ENCODE data around the gene CNTNAP4. TPM values are rescaled to one million over a fixed set of nuclear protein-coding genes. Genes with fewer than 3 reads are reported as not detected.

Gene CNTNAP4
- total and polyA plus RNA-seq, 12 donors: 0.17 to 2.6 (median 0.56) TPM; not detected in 5

GRCh38 chr16:76309639-76310335, 32.6 kb downstream of the CNTNAP4 start:
- no peak overlapping the region for H3K4me3 ChIP-seq
- TF ChIP-seq POLR2A (IDR thresholded peaks at IDR 0.05) (no peak), CTCF (IDR thresholded peaks at IDR 0.05) (no peak)
- H3K36me3 ChIP-seq (replicated peaks in 1 of 2): no peaks in the 10 kb centered on the region
- no peaks in the 10 kb centered on the region for H3K4me1 ChIP-seq (replicated peaks in 1 of 2)
- no peaks in the 10 kb centered on the region for H3K27me3 ChIP-seq
- H3K9me3 ChIP-seq (replicated peaks in 1 of 3): no peaks in the 10 kb centered on the region
- no peak for DNase-seq
- 85 to 92% (median 89%) methylated on average over 13 to 14 of the region's 14 CpGs for WGBS, 4 donors
- intact Hi-C loops (cut with DNase I): no loop called here
- H3K27ac ChIP-seq: no peak overlapping the region

DNA sequence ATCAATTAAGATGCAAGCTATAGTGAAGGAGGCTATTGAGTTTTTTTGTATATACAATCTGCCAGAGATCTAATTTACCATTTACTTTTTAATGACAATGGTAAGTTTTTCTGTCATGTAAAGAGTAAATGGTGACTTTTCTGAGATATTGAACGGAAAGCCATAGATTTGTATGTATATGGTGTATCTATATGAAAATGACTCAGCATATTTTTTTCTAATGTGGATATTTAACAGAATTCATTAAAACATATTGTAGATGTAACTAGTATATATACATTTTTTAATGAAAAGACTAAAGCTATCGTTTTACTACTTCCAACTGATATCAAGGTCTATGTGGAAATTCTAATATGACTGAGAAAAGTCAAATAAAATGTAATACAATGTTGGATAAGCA, 34.1 kb downstream of the CNTNAP4 start:
- TF ChIP-seq POLR2A (IDR thresholded peaks at IDR 0.05) (no peak), CTCF (IDR thresholded peaks at IDR 0.05) (no peak)
- 62 to 80% (median 73%) methylated on average over 2 of the region's 2 CpGs for WGBS, 4 donors

DNA sequence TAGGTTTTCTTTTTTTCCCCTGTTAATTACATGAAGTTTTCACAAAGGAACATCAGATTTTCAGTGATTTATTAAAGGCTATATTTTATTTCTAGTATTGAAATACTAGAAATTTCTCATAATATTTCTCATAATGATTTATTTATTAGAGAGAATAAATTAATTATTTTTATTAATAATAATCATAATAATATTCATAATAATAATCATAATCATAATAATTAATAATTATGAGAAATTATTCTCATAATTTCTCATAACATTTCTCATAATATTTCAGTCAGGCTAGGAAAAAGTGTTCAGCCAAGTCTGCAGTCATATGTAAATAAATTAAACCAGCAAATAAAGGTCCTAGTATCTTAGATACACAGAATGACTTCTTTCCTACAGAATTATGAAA, 41.4 kb downstream of the CNTNAP4 start:
- DNase-seq: no peak
- intact Hi-C loops (cut with DNase I): no loop called here
- Histone ChIP-seq H3K4me3 (no peak overlapping the region), H3K4me1 (replicated peaks in 1 of 2) (no peaks in the 10 kb centered on the region), H3K27ac (no peak overlapping the region), H3K9me3 (replicated peaks in 1 of 3) (no peaks in the 10 kb centered on the region), H3K36me3 (replicated peaks in 1 of 2) (no peaks in the 10 kb centered on the region), H3K27me3 (no peaks in the 10 kb centered on the region)
- no peak for TF ChIP-seq POLR2A (IDR thresholded peaks at IDR 0.05)
- no peak for TF ChIP-seq CTCF (IDR thresholded peaks at IDR 0.05)

More for the DNA sequence above, 34.1 kb downstream of the CNTNAP4 start:
- Histone ChIP-seq H3K36me3 (replicated peaks in 1 of 2) (no peaks in the 10 kb centered on the region), H3K9me3 (replicated peaks in 1 of 3) (no peaks in the 10 kb centered on the region), H3K4me3 (no peak overlapping the region), H3K4me1 (replicated peaks in 1 of 2) (no peaks in the 10 kb centered on the region), H3K27me3 (no peaks in the 10 kb centered on the region), H3K27ac (no peak overlapping the region)
- intact Hi-C loops (cut with DNase I): no loop called here
- DNase-seq: no peak

DNA sequence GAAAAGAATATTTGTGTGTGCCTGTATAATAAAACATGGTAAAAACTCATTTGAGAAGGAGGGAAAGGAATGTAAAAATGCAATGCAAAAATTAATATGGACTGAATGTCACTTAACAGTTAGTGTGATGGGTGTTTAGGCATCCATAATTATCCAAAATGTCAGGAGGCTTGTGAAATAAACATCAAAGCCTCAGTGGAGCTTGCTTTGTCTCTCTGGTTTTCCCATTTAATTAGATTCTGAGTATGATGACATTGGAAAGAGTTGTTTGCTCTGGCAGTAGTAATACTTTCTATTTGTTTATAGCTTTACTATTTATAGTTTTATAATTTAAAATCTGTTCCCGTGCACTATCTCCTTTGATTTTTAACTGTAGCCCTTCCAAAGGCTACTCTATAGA, 51.9 kb downstream of the CNTNAP4 start:
- intact Hi-C loops (cut with DNase I): no loop called here
- Histone ChIP-seq H3K27ac (no peak overlapping the region), H3K27me3 (no peaks in the 10 kb centered on the region), H3K4me3 (no peak overlapping the region), H3K4me1 (replicated peaks in 1 of 2) (no peaks in the 10 kb centered on the region), H3K36me3 (replicated peaks in 1 of 2) (no peaks in the 10 kb centered on the region), H3K9me3 (replicated peaks in 1 of 3) (no peaks in the 10 kb centered on the region)
- WGBS, 4 donors: 27 to 39% (median 32%) methylated on average over 1 of the region's 1 CpG
- DNase-seq: no peak
- TF ChIP-seq POLR2A (IDR thresholded peaks at IDR 0.05) (no peak), CTCF (IDR thresholded peaks at IDR 0.05) (no peak)

Data from adrenal gland (tissue), 12 donors.